GM12874 (cell line): ENCODE data around the gene YJEFN3.
A peak's percentile ranks its signal among the peaks of the same experiment; 100 is the strongest.

Source experiments
- TF ChIP-seq, protein P1 (sequence below): IDR thresholded peaks from 2 replicates; pipeline ENCODE4 v1.5.1; 2011; ENCODE audit warnings: low read depth, mild to moderate bottlenecking, control low read depth, low read length, moderate library complexity; ENCODE audit not compliant: insufficient read depth

Gene YJEFN3

DNA sequence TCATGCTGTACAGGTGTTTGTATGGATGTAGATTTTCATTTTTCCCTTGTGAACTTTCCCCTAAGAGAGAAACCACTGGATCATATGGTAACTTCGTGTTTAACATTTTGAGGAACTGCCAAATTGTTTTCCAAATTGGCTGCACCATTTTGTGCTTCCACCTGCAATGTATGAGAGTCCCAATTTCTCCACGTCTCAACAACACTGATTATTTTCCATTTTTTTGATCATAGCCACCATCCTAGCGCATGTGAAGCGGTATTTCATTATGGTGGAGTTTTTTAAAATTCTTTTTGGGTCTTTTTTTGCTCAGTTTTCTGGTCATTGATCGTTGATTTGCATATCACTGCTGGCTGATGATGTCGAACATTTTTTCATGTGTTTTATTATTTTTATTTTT lies 7.7 kb upstream of the YJEFN3 start:
- TF ChIP-seq, protein P1, sequence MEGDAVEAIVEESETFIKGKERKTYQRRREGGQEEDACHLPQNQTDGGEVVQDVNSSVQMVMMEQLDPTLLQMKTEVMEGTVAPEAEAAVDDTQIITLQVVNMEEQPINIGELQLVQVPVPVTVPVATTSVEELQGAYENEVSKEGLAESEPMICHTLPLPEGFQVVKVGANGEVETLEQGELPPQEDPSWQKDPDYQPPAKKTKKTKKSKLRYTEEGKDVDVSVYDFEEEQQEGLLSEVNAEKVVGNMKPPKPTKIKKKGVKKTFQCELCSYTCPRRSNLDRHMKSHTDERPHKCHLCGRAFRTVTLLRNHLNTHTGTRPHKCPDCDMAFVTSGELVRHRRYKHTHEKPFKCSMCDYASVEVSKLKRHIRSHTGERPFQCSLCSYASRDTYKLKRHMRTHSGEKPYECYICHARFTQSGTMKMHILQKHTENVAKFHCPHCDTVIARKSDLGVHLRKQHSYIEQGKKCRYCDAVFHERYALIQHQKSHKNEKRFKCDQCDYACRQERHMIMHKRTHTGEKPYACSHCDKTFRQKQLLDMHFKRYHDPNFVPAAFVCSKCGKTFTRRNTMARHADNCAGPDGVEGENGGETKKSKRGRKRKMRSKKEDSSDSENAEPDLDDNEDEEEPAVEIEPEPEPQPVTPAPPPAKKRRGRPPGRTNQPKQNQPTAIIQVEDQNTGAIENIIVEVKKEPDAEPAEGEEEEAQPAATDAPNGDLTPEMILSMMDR = no peak

DNA sequence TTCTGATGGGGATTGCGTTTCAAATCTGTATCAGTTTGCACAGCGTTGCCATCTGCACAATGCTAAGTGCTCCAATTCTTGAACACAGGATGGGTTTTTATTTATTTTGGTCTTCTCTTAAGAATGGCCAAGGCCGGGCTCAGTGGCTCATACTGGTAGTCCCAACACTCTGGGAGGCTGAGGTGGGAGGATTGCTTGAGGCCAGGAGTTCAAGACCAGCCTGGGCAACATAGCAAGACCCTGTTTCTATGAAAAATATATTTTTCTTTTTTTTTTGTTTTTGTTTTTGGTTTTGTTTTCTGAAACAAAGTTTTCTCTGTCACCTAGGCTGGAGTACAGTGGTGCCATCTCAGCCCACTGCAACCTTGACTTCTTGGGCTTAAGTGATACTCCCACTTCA lies 5.5 kb upstream of the YJEFN3 start:
- TF ChIP-seq, protein P1 = no peak

DNA sequence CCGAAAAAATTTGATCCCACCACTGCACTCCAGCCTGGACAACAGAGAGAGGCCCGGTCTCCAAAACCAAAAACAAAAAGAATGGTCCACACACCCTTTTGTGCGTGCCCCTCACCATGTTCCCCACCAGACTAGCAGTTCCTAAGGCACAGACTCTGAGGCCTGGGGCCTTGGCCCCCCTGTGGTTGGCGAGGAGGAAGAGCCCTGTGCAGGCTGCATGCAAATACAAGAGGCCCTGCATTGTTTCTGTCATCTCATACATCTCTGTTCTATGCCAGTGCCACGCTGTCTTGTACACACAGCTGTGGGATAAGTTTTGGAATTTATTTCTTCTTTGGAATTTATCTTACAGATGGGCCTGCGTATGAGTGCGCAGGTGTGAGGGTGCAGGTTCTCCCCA lies 4.7 kb upstream of the YJEFN3 start:
- TF ChIP-seq, protein P1 = no peak

DNA sequence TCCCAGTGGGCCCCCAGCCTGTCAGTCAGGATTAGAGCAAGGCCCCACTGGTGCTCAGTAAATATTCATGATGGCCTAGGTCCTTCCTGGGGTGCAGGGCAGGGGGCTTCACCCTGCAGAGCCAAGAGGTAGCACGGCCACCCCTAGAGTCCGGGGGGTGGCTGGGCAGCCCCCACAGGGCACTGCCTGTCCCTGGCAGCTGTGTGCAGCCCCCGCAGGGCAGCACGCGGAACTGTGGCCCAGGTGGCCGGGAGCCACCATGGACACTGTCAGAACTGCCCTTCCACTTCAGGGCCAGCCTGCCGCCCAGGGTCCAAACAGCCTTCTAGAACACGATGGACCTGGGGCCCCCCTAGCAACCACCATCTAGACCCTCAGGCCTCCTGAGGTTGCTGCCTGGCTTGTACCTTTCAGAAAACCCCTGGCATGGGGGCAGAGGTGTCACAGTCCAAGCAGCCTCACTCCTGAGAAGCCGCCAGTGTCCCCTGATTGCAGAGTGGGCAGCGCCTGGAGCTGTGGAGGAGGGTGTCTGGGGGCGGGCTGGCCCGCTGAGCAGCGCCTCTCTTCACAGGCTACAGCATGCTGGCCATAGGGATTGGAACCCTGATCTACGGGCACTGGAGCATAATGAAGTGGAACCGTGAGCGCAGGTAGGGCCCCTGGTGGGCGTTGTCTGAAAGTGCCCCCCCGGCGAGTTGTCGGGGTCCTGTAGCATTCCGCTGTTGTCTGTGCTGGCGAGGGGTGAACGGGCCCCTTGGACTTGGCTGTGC lies 2.9 kb upstream of the YJEFN3 start:
- TF ChIP-seq, protein P1 = 0 out of 2 replicates have a peak, but pooled peaks have one; percentile 1

DNA sequence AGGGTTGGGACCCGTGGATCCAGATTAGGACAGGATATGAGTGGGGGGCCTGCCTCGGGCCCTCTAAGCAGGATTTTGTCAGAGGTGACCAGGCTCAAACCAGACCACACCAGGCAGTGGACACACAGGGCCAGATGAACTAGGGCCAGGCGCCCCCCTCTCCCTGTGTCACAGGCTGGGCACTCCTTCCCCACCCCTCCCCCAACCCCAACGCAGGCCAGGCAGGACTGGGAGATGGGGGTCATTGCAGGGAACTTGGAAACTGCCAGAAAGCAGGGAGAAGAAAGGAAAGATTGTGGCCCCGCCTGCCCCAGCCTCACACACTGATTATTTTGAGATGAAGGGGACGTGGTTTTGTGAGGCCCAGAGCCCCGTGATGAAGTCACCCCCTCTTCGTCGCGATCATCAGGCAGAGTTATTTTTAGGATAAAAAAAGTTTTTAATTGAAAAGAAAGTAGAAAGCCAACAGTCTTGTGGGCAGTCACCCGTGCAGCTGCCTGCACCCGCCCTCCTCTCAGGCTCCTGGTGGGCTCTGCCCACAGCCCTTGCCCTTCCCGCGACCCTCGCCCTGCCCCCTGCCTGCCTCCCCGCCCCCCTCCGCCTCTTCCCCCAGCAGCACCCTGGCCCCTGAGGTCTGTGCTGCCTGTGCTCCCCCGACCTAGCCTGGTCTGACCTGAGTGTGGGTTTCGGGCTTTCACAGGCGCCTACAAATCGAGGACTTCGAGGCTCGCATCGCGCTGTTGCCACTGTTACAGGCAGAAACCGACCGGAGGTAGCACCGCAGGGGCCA lies 1.9 kb upstream of the YJEFN3 start:
- TF ChIP-seq, protein P1 = no peak

DNA sequence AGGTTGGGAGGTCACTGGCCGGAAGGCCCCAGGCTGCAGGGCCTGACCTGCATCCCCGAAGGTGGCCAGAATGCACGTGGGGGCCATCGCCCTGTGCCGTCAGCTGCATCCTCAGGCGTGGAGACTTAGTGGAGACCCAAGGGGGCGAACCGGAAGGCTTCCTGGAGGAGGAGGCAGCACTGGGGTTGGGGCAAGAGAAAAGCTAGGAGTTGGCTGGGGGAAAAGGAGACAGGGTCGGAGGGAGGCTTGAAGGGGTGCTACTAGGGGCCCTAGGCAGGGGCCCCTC lies 1.4 kb upstream of the YJEFN3 start:
- TF ChIP-seq, protein P1 = no peak

DNA sequence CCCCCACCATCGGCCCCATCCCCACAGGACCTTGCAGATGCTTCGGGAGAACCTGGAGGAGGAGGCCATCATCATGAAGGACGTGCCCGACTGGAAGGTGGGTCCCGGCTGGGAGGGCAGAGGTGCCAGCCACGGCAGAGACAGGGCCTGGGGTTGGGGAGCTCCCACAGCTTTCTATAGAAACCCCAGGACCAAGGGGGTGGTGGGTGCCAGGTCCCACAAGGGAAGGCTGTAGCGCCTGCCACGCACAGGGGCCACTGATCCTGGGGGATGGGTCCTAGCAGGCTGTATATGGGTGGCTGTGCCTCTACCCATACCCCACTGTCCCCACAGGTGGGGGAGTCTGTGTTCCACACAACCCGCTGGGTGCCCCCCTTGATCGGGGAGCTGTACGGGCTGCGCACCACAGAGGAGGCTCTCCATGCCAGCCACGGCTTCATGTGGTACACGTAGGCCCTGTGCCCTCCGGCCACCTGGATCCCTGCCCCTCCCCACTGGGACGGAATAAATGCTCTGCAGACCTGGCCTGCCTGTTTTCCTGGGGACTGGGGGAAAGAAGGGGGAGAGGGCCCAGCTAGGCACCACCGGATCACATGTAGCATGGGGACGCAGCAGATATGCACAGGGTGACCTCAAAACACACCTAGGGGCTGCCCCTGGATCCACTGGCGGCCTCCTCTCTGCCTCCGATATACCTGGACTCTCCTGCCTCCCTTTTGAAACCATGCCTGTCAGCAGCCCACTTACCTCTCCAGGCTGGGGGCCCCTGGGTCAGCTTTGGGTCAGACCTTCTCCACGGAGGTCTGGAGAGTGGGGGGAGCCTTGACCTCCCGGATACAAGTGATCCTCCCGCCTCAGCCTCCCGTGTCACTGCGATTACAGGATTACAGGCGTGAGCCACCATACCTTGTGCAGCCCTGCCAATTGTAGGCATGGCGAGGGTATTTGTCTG lies 761 bp upstream of the YJEFN3 start:
- TF ChIP-seq, protein P1 = no peak
